NCI-H187 treated with DMSO at 0.1 percent for 48 hours (cell line): ENCODE measurements around the gene NRG3.

Source experiments
- DNase-seq: peaks from one replicate; lab custom pipeline; 2025; lab: John Stamatoyannopoulos, UW

Gene NRG3

DNA sequence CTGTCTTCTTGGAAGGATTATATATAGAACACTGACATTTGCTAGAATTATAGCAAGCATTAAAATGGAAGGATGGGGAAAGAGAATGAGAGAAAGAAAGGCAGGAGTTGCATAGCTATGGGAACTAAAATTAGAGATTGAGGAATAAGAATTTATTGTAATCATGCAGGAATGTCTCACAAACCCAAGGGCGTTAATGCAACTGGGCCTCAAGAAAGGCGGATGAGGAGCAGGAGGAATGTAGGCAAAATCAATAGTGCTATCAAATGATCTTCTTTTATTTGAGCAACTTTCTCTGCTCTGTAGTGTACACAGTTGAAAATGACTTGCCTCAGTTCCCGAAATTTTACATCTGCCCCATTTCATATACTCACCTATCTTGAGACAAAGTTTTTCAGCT, 1132.5 kb downstream of the NRG3 start:
- no peak for DNase-seq

- no peak for DNase-seq
Observed at GRCh38 chr10:83012866-83013265, 1137.9 kb downstream of the NRG3 start.

- DNase-seq = no peak
Observed at GRCh38 chr10:83017076-83017867, 1142.3 kb downstream of the NRG3 start.

DNA sequence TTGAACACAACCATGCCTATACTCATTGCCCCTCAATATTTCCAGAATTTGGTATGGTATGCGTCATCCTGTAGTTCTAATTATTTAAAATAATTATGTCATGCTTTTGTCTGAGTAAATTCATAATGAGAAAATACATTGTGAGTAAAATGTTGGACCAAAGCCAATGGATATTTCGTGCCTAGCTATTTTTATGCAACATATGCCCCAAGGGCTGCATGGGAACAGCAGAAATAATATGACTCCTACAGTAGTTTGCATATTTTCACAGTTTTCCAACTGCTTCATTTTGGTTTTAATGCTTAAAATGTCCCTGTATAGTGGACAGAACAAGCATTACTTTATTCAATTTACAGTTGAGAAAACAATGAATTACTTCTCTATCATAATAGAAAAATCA, 1148.7 kb downstream of the NRG3 start:
- no peak for DNase-seq
